ENCODE measurements around the gene SPRY1.

Gene SPRY1

DNA sequence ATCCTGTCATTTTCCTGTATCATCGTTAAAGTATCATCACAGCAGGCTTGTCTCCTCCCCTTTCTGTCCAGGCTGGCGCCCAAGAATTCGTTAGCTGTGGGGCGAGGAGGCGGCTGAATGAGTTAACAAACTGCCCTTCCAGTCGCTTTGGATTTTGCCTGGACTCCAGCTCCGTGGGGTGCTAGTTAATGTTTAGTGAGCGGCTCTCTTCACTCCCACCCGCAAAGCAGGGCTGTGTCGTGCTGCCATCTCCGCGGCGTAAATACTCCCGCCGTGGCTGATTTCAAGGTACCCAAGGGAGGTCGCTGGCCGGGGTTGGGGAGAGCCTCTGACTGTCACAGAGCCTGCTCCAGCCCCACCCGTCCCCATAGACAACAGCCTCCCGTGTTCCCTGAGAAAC, 44.9 kb upstream of the SPRY1 start:
- in situ Hi-C loops (cut with HindIII; ENCODE audit: low sequenced_read_pairs), result no loop called here
- peak overlapping the region; percentile 6 for H3K4me3 ChIP-seq (ENCODE audit: low read depth, low read length)
- DNase-seq (ENCODE audit: low read depth, low spot score), result peak; percentile 17
- TF ChIP-seq, protein P1, sequence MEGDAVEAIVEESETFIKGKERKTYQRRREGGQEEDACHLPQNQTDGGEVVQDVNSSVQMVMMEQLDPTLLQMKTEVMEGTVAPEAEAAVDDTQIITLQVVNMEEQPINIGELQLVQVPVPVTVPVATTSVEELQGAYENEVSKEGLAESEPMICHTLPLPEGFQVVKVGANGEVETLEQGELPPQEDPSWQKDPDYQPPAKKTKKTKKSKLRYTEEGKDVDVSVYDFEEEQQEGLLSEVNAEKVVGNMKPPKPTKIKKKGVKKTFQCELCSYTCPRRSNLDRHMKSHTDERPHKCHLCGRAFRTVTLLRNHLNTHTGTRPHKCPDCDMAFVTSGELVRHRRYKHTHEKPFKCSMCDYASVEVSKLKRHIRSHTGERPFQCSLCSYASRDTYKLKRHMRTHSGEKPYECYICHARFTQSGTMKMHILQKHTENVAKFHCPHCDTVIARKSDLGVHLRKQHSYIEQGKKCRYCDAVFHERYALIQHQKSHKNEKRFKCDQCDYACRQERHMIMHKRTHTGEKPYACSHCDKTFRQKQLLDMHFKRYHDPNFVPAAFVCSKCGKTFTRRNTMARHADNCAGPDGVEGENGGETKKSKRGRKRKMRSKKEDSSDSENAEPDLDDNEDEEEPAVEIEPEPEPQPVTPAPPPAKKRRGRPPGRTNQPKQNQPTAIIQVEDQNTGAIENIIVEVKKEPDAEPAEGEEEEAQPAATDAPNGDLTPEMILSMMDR (IDR thresholded peaks at IDR 0.05; ENCODE audit: low read depth, low read length), result no peak

DNA sequence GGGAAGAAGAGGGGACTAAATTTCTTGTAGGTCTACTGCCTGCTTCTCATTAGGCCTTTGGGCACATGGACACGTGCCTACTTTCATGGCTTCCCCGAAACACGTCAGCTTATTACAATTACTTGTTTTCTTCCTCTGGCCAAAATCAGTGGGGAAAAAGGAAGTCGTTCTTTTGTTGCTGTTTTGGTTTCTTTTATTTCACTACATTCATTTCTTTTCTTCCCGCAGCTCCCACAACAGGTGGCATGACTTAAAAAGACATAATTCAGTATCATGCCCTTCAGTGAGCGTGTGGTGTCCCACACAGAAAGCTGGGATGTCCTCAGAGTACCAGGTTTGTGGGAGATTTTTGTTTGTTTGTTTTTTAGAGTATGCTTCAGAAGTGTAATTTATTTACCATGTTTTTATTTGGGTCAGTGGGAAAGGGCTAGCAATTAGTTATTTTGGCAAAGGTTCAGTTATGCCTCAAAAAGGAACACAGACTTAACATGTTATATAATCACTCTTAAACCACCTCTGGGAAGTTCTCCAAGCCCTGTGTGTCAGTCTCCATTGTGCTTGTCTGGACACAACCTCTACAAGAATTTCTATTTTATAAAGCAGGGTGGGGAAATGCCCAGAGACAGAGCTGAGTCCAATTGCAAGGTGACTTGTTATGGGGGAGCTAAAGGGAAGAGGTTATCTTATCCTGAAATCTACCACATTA, 44.2 kb upstream of the SPRY1 start:
- DNase-seq (ENCODE audit: low read depth, low spot score), result peak; percentile 93
- in situ Hi-C loops (cut with HindIII; ENCODE audit: low sequenced_read_pairs), result no loop called here
- TF ChIP-seq, protein P1 (IDR thresholded peaks at IDR 0.05; ENCODE audit: low read depth, low read length), result no peak
- no peak overlapping the region for H3K4me3 ChIP-seq (ENCODE audit: low read depth, low read length)

DNA sequence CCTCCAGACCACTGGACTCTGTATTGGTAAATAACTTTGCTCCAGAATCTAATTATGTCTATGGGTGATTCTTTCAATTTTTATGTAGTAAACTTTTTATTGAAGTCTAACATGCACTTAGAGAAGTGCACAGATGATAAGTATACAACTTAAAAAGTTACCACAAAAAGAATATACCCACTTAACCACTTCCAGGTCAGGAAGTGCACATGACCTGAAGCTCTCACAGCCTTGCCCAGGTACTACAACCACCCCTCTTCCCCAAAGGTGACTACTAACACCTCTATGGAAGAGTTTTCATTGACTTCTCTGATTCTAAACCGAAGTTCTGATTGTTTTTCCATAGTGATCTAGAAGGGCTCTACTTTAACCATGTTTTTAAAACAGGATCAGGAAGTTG, 43.6 kb upstream of the SPRY1 start:
- no peak for DNase-seq (ENCODE audit: low read depth, low spot score)
- no peak overlapping the region for H3K4me3 ChIP-seq (ENCODE audit: low read depth, low read length)
- in situ Hi-C loops (cut with HindIII; ENCODE audit: low sequenced_read_pairs), result no loop called here
- TF ChIP-seq, protein P1 (IDR thresholded peaks at IDR 0.05; ENCODE audit: low read depth, low read length), result no peak

DNA sequence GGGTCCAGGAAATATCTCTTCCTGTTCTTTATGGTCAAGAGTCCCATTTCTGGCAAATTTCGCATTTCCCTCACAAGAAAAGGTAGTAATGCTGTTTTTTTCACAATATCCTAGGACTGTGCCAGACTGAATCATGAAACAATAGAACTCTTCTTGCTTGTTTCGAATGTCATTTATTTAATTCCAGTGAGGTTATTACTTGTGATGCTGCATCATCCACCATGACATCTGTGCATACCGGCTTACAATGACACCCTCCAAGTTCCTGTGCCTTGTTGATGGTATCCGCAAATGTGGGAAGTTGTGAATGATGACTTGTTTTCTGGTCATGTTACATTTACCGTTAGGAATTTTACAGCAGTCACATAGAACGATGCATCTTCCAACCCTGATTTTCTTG, 42.9 kb upstream of the SPRY1 start:
- DNase-seq (ENCODE audit: low read depth, low spot score), result no peak
- in situ Hi-C loops (cut with HindIII; ENCODE audit: low sequenced_read_pairs), result no loop called here
- TF ChIP-seq, protein P1 (IDR thresholded peaks at IDR 0.05; ENCODE audit: low read depth, low read length), result no peak
- no peak overlapping the region for H3K4me3 ChIP-seq (ENCODE audit: low read depth, low read length)

DNA sequence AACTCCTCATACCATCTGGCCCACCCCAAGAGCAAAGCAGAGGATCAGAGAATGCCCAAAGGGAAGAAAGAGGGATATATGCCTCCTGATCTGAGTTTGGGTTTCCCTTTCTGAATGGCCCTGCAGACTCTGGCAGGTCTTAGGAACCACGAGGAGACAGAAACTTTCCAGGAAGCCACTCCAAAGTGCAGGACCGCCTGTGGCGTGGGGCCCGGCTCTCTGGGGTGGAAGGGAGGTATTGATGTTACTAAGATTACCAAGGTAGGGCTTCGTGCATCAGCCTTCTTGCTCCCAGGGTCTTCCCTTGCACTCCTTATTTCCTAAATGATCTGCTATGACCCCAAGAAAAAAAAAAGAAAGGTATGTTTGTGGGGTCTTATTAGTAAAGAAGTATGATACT, 41.9 kb upstream of the SPRY1 start:
- no peak overlapping the region for H3K4me3 ChIP-seq (ENCODE audit: low read depth, low read length)
- in situ Hi-C loops (cut with HindIII; ENCODE audit: low sequenced_read_pairs), result no loop called here
- TF ChIP-seq, protein P1 (IDR thresholded peaks at IDR 0.05; ENCODE audit: low read depth, low read length), result no peak
- DNase-seq (ENCODE audit: low read depth, low spot score), result no peak

DNA sequence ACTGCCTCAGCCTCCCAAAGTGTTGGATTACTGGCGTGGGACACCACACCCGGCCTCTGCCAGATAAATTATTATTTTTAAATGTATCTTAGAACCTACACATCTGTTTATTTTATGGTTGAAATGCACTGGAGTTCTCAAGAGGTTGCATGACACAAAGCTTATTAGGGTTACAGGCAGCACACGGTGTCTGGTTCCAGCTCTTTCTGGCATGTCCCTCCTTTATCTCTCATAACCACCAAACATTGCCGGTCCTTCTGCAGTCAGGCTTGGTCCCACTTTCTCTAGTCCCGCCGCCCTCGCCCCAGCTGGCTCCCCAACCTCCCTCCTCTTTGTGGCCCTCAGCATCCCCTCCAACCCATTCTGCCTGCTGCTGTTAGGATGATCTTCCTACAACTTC, 39.7 kb upstream of the SPRY1 start:
- TF ChIP-seq, protein P1 (IDR thresholded peaks at IDR 0.05; ENCODE audit: low read depth, low read length), result no peak
- no peak overlapping the region for H3K4me3 ChIP-seq (ENCODE audit: low read depth, low read length)
- in situ Hi-C loops (cut with HindIII; ENCODE audit: low sequenced_read_pairs), result no loop called here
- DNase-seq (ENCODE audit: low read depth, low spot score), result no peak

Data from astrocyte of the spinal cord (primary cell).